KOPT-K1 (cell line): ENCODE measurements around the gene PTPRD.

Experiments used
- H3K27ac ChIP-seq: fragments of 200-600 bp; sonication (generic); 2 replicates; pipeline ENCODE4 v1.5.1; 2016; ENCODE audit warnings: antibody characterized with exemption, mild to moderate bottlenecking, low read depth, low read length; ENCODE audit not compliant: poor library complexity, severe bottlenecking
- H3K36me3 ChIP-seq: fragments of 200-600 bp; sonication (generic); 2 replicates; pipeline ENCODE4 v1.5.1; 2017; ENCODE audit warnings: antibody characterized with exemption, mild to moderate bottlenecking, low read length, moderate library complexity; ENCODE audit not compliant: insufficient read depth
- H3K9me3 ChIP-seq: fragments of 200-600 bp; sonication (generic); 2 replicates; pipeline ENCODE4 v1.5.1; 2017; ENCODE audit warnings: antibody characterized with exemption, low read length, mild to moderate bottlenecking; ENCODE audit not compliant: insufficient read depth, poor library complexity, severe bottlenecking

The PTPRD gene

GRCh38 chr9:10232352-10232930 lies 380.4 kb downstream of the PTPRD start:
- H3K9me3 ChIP-seq = no peaks in the 10 kb centered on the region
- H3K36me3 ChIP-seq = no peaks in the 10 kb centered on the region
- no peak overlapping the region for H3K27ac ChIP-seq

GRCh38 chr9:10230512-10230911 lies 382.3 kb downstream of the PTPRD start:
- no peaks in the 10 kb centered on the region for H3K36me3 ChIP-seq
- no peaks in the 10 kb centered on the region for H3K9me3 ChIP-seq
- H3K27ac ChIP-seq = no peak overlapping the region

GRCh38 chr9:10228082-10228481 lies 384.7 kb downstream of the PTPRD start:
- Histone ChIP-seq H3K36me3 (no peaks in the 10 kb centered on the region), H3K9me3 (no peaks in the 10 kb centered on the region), H3K27ac (no peak overlapping the region)

DNA sequence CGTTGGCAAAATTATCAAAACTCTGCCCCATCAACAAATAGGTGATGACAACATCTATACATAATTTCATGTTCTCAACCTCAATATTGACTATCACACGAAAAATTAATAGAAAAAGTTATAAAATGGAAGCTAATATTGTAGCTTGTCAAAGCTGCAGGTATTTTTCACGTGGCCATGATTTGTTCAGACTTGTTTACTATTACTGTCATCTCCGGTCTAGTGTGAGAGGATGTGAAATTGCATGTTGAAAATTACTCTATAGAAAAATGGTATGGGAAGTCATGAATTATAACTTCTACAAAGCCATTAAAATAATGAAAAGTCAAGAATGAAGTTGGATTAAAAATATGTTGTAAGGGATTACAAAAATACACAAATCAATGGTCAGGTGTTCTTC lies 385.8 kb downstream of the PTPRD start:
- Histone ChIP-seq H3K27ac (no peak overlapping the region), H3K9me3 (no peaks in the 10 kb centered on the region), H3K36me3 (no peaks in the 10 kb centered on the region)

- H3K27ac ChIP-seq = no peak overlapping the region
- H3K9me3 ChIP-seq = no peaks in the 10 kb centered on the region
- no peaks in the 10 kb centered on the region for H3K36me3 ChIP-seq
Measured at GRCh38 chr9:10212702-10213101, 400.1 kb downstream of the PTPRD start.

- no peak overlapping the region for H3K27ac ChIP-seq
- H3K9me3 ChIP-seq = no peaks in the 10 kb centered on the region
- H3K36me3 ChIP-seq = no peaks in the 10 kb centered on the region
Measured at GRCh38 chr9:10208691-10209069, 404.1 kb downstream of the PTPRD start.

DNA sequence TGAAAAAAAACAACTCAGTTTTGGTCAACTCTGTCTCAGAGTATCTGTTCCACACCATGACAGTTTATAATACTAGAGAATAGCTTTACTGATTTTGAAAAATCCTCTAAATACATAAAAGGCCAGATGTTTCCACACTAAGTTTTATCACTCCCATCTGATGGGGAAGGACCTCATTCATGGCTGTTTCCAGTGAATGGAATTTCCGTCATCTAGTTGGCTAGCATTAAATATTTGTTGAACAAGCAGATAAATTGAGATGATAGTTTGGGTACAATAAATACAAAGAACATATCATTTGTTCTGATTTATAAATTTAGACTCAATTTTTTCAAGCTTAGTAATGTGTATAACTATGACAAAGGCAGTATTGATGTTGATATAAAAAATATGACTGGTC lies 408.5 kb downstream of the PTPRD start:
- H3K36me3 ChIP-seq = no peaks in the 10 kb centered on the region
- no peak overlapping the region for H3K27ac ChIP-seq
- H3K9me3 ChIP-seq = no peaks in the 10 kb centered on the region

- no peaks in the 10 kb centered on the region for H3K9me3 ChIP-seq
- H3K27ac ChIP-seq = no peak overlapping the region
- H3K36me3 ChIP-seq = no peaks in the 10 kb centered on the region
Measured at GRCh38 chr9:10173561-10173960, 439.2 kb downstream of the PTPRD start.

DNA sequence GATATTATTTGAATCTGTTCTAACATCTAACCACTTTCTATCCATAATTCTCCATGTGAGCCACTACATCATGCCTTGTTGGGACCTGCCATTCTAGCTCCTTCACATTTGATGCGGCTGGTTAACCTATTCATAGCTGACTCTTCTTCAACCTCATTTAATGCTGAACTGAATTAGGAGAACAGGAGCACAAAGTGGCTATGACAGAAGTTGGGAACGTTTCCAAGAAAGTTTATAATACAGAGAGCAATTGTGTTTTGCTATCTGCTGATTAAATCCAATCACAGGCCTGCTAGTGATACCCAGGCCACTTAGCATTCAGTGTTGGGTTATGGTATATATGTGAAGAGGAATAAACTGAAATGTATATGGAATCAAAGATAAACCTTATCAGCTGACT lies 440.3 kb downstream of the PTPRD start:
- Histone ChIP-seq H3K27ac (no peak overlapping the region), H3K9me3 (no peaks in the 10 kb centered on the region), H3K36me3 (no peaks in the 10 kb centered on the region)

DNA sequence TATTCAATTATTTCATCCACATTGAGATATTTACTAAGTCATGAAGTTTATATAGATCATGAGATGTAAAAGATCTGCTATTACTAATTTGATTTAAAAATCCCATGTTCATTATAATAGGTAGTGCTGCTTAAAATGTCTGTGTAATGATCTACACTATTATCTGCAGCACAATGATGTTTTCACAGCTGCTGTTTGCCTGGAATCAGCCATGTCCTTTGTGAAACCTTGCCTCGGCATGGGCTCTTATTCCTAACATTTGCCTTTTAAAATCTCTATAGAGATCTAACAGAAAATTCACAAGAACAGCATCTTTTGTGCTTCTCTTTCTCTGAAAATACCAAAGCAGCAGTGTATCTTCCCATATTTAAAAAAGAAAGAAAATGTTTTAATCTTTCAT lies 444.6 kb downstream of the PTPRD start:
- Histone ChIP-seq H3K27ac (no peak overlapping the region), H3K36me3 (no peaks in the 10 kb centered on the region)

GRCh38 chr9:10148796-10149195 lies 464.0 kb downstream of the PTPRD start:
- Histone ChIP-seq H3K9me3 (no peaks in the 10 kb centered on the region), H3K36me3 (no peaks in the 10 kb centered on the region), H3K27ac (no peak overlapping the region)

More for the DNA sequence above, 444.6 kb downstream of the PTPRD start:
- H3K9me3 ChIP-seq = no peaks in the 10 kb centered on the region

DNA sequence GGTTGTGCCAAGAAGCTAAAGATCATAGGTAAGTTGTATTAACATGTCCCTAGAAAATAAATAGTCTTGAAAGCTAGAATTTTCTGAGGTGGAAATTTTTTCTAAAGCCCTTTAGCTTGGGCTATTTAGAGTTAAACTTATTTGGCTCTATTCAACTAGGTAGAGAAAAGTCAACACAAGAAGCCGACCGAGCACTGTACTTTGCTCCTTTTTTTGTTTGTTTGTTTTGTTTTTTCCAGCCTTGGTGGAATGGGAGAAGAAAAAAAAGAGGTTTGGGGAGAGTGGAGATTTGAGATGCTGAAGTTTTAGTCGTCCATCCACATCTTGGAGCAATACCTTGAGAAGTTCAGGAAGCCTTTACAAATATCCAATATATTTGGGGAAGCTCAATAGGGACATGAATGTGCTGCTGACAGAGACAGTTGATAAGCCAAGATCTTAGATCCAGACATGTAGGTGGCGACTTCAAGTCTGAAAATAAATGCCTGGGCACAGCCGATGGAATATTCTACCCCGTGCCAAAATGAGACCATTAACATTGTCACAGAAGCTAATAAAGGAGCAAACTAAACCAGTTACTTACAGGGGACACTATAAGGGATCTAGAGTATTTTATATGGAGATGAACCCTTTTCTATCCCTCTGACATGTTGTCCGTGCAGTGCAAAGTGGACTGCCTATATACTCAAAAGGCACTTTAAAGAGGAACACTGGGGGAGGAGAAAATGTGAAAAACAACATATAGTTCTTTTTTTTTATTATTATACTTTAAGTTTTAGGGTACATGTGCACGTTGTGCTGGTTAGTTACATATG lies 466.1 kb downstream of the PTPRD start:
- Histone ChIP-seq H3K36me3 (no peaks in the 10 kb centered on the region), H3K9me3 (no peaks in the 10 kb centered on the region), H3K27ac (no peak overlapping the region)

DNA sequence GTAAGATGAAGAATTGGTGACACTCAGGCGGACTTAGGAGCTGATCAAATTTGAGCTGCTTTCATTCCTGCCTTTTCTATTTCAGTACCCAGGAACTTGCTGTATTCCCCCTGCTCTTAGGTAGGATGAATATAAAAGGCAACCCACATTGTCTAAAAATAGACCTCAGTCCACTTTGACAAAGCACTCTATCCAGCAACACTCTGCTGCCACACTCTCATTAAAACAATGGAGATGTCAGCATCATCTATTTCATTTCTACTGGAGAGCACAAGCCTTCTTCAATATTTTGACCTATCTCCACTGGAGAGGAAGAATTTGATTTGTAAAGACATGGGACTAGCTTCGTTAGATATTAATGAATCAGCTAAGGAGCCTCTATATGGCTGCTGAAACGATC lies 468.4 kb downstream of the PTPRD start:
- no peak overlapping the region for H3K27ac ChIP-seq
- H3K36me3 ChIP-seq = no peaks in the 10 kb centered on the region
- no peaks in the 10 kb centered on the region for H3K9me3 ChIP-seq

DNA sequence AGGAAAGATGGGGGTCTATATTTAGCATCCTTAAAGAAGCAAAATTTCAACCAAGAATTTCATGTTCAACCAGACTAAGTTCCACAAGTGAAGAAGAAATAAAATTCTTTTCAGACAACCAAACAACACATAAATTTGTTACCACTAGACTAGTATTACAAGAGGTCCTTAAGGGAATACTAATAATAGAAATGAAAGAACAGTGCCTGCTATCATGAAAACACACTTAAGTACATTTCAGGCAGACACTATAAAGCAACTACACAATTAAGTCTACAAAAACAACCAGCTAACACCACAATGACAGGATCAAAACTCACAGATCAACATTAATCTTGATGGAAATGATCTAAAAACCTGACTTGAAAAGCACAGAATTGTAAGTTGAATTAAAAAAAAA lies 477.2 kb downstream of the PTPRD start:
- no peaks in the 10 kb centered on the region for H3K36me3 ChIP-seq
- no peak overlapping the region for H3K27ac ChIP-seq
- no peaks in the 10 kb centered on the region for H3K9me3 ChIP-seq

- Histone ChIP-seq H3K27ac (no peak overlapping the region), H3K36me3 (no peaks in the 10 kb centered on the region), H3K9me3 (no peaks in the 10 kb centered on the region)
Measured at GRCh38 chr9:10134266-10134665, 478.5 kb downstream of the PTPRD start.

DNA sequence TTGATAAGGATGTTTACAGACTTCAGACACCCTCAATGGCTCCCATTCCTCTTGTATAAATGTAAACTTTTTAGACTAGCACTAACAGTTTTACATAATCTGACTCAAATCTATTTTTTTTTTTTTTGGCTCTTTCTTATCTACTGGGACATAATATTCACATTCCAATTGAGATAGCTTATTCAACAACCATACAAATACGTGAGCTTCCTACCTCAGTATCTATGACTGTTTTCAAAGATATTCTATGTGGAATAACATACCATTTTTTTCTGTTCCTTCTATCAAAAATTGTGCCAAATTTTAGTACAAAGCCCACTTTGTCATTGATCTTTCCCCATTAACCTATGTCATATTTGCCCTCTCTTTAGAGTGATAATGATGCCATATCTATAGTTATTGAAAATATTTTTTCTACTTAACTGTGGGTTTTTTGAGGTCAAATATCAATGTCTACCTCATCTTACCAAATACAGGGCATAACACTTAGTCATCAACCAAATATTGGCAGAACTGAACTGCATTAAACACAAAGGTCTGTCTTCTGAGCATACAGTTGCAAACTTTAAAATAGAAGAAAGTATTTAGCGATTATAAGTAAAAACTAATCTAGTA lies 482.6 kb downstream of the PTPRD start:
- Histone ChIP-seq H3K9me3 (no peaks in the 10 kb centered on the region), H3K36me3 (no peaks in the 10 kb centered on the region), H3K27ac (no peak overlapping the region)
